WERI-Rb-1 (cell line): ENCODE data around the gene CPT1B.
"Not testable (repeated sequence)": the region's sequence is repeated elsewhere in the genome, so short reads cannot be mapped to it uniquely, and the experiment has no call there.

Experiments
- DNase-seq: peaks from one replicate; pipeline ENCODE4 v3.0.0-alpha.2; 2020
- H3K27ac ChIP-seq: fragments of 250-450 bp; sonication (Bioruptor Pico); 2 replicates; pipeline ENCODE4 v1.5.1; 2020; ENCODE audit warnings: mild to moderate bottlenecking, moderate library complexity
- H3K27me3 ChIP-seq: fragments of 250-450 bp; sonication (Bioruptor Pico); 2 replicates; pipeline ENCODE4 v1.5.1; 2021; ENCODE audit warnings: mild to moderate bottlenecking, low read depth, moderate library complexity; ENCODE audit not compliant: insufficient read depth, severe bottlenecking
- H3K36me3 ChIP-seq: fragments of 250-450 bp; sonication (Bioruptor Pico); 2 replicates; pipeline ENCODE4 v1.5.1; 2020; ENCODE audit warnings: mild to moderate bottlenecking, moderate library complexity
- H3K4me3 ChIP-seq: 2 replicates; pipeline ENCODE4 v1.5.1; 2011; ENCODE audit warnings: low read depth, mild to moderate bottlenecking, control low read depth, low read length
- H3K9me3 ChIP-seq: fragments of 250-450 bp; sonication (Bioruptor Pico); 2 replicates; pipeline ENCODE4 v1.5.1; 2021; ENCODE audit warnings: mild to moderate bottlenecking, moderate library complexity; ENCODE audit not compliant: severe bottlenecking
- TF ChIP-seq, protein P1 (sequence below): IDR thresholded peaks from 2 replicates; pipeline ENCODE4 v1.5.1; 2011; ENCODE audit warnings: low read depth, mild to moderate bottlenecking, control low read depth, inconsistent platforms, low read length

The CPT1B gene

GRCh38 chr22:50523458-50523805 lies 54.8 kb downstream of the CPT1B start:
- Histone ChIP-seq H3K36me3 (peaks cover 62% of the 10 kb centered on the region), H3K9me3 (no peaks in the 10 kb centered on the region), H3K4me3 (no peak overlapping the region), H3K27ac (peak overlapping the region; percentile 92), H3K27me3 (no peaks in the 10 kb centered on the region)
- TF ChIP-seq, protein P1, sequence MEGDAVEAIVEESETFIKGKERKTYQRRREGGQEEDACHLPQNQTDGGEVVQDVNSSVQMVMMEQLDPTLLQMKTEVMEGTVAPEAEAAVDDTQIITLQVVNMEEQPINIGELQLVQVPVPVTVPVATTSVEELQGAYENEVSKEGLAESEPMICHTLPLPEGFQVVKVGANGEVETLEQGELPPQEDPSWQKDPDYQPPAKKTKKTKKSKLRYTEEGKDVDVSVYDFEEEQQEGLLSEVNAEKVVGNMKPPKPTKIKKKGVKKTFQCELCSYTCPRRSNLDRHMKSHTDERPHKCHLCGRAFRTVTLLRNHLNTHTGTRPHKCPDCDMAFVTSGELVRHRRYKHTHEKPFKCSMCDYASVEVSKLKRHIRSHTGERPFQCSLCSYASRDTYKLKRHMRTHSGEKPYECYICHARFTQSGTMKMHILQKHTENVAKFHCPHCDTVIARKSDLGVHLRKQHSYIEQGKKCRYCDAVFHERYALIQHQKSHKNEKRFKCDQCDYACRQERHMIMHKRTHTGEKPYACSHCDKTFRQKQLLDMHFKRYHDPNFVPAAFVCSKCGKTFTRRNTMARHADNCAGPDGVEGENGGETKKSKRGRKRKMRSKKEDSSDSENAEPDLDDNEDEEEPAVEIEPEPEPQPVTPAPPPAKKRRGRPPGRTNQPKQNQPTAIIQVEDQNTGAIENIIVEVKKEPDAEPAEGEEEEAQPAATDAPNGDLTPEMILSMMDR = no peak
- DNase-seq = no peak

- H3K27ac ChIP-seq = peak overlapping the region; percentile 92; the same call in 1 of the 2 replicates
- no peaks in the 10 kb centered on the region for H3K9me3 ChIP-seq
- H3K36me3 ChIP-seq = peaks cover 67% of the 10 kb centered on the region
- DNase-seq = no peak
- TF ChIP-seq, protein P1 = no peak
- no peak overlapping the region for H3K4me3 ChIP-seq
- H3K27me3 ChIP-seq = no peaks in the 10 kb centered on the region
These were observed 55.3 kb downstream of the CPT1B start for GRCh38 chr22:50522806-50523438.

DNA sequence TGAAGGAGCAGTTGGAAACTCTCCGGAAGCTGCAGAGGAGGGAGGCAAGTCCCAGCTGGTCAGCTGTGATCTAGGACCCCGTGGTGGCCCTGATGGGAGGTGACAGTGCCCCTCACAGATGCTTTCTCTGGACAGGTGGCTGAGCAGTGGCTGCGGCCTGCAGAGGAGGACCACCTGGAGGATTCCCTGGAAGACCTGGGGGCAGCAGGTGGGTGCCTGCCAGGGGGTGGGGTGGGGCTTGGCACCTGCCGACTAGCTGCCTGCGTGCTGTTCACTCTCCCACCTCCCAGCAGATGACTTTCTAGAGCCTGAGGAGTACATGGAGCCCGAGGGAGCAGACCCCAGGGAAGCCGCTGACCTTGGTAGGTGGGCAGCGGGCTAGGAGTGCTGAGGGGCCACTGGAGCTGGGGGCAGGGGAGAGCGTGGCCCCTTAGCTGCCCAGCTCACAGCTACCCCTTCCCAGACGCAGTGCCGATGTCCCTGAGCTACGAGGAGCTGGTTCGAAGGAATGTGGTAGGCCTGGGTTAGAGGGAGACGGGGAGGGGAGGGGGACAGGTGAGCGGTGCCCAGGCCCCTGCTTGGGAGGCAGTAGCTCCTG lies 55.9 kb downstream of the CPT1B start:
- no peaks in the 10 kb centered on the region for H3K27me3 ChIP-seq

DNA sequence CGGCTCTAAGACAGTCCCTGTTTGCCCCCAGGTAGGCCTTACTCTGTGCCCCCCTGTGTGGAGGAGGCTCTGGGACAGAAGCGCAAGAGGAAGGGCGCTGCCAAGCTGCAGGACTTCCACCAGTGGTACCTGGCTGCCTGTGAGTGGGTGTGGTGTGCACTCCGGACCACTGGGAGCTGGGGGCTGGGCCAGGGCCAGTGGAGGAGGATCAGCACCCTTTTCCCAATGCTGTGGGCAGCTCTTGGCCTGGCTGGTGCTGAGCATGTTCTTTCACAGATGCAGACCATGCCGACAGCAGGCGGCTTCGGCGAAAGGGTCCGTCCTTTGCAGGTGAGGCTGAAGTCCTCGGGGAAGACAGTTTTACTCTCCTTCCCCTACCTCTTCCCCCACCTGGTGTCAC lies 56.5 kb downstream of the CPT1B start:
- TF ChIP-seq, protein P1 = no peak
- DNase-seq = no peak
- Histone ChIP-seq H3K36me3 (peaks cover 79% of the 10 kb centered on the region), H3K27ac (no peak overlapping the region), H3K27me3 (no peaks in the 10 kb centered on the region), H3K9me3 (no peaks in the 10 kb centered on the region), H3K4me3 (no peak overlapping the region)

More for the DNA sequence above, 55.9 kb downstream of the CPT1B start:
- Histone ChIP-seq H3K9me3 (no peaks in the 10 kb centered on the region), H3K4me3 (no peak overlapping the region), H3K36me3 (peaks cover 73% of the 10 kb centered on the region), H3K27ac (no peak overlapping the region)
- TF ChIP-seq, protein P1 = no peak
- DNase-seq = no peak

GRCh38 chr22:50520826-50521453 lies 57.3 kb downstream of the CPT1B start:
- no peak for DNase-seq
- TF ChIP-seq, protein P1 = no peak
- H3K27me3 ChIP-seq = no peaks in the 10 kb centered on the region
- no peak overlapping the region for H3K27ac ChIP-seq
- H3K4me3 ChIP-seq = no peak overlapping the region
- peaks cover 87% of the 10 kb centered on the region for H3K36me3 ChIP-seq
- no peaks in the 10 kb centered on the region for H3K9me3 ChIP-seq

- H3K36me3 ChIP-seq = peaks cover 88% of the 10 kb centered on the region
- H3K9me3 ChIP-seq, H3K27me3 ChIP-seq, DNase-seq, H3K4me3 ChIP-seq, H3K27ac ChIP-seq: not testable (repeated sequence)
These were observed 58.0 kb downstream of the CPT1B start for GRCh38 chr22:50520184-50520583.
